ENCODE measurements around the gene A4GNT.

The A4GNT gene

GRCh38 chr3:138140940-138141339, 8.8 kb upstream of the A4GNT start:
- H3F3A ChIP-seq (ENCODE audit: insufficient read depth): no peaks in the 10 kb centered on the region
- H3K27ac ChIP-seq (ENCODE audit: low read depth, low read length): no peak overlapping the region

GRCh38 chr3:138139691-138140090, 7.5 kb upstream of the A4GNT start:
- Histone ChIP-seq H3K4me2 (ENCODE audit: low read depth, low read length, poor library complexity, severe bottlenecking) (no peak overlapping the region), H3F3A (ENCODE audit: insufficient read depth) (no peaks in the 10 kb centered on the region), H3K27ac (ENCODE audit: low read depth, low read length) (no peak overlapping the region), H4K20me1 (ENCODE audit: low read depth, low read length) (no peaks in the 10 kb centered on the region), H3K9me3 (ENCODE audit: insufficient read depth, low read length) (no peaks in the 10 kb centered on the region), H3K27me3 (ENCODE audit: low read length) (no peaks in the 10 kb centered on the region), H3K36me3 (ENCODE audit: low read length) (no peaks in the 10 kb centered on the region), H3K79me2 (ENCODE audit: insufficient read depth, low read length) (no peaks in the 10 kb centered on the region), H3K9ac (ENCODE audit: low read length) (no peak overlapping the region), H3K4me3 (ENCODE audit: insufficient read depth, low read length, poor library complexity, severe bottlenecking) (no peak overlapping the region), H2AFZ (ENCODE audit: low read depth, low read length, severe bottlenecking) (no peak overlapping the region), H3K9me2 (replicated peaks; ENCODE audit: insufficient read depth, low read length) (no peaks in the 10 kb centered on the region; the same call in 1 of the 2 replicates)
- no peak for TF ChIP-seq CTCF (IDR thresholded peaks at IDR 0.05; ENCODE audit: insufficient read depth, low read length, poor library complexity, severe bottlenecking)
- TF ChIP-seq EZH2phosphoT487 (conservative IDR thresholded peaks at IDR 0.05; ENCODE audit: low read length): no peak

More at GRCh38 chr3:138140940-138141339, 8.8 kb upstream of the A4GNT start:
- H3K9me3 ChIP-seq (ENCODE audit: insufficient read depth, low read length): no peaks in the 10 kb centered on the region
- H2AFZ ChIP-seq (ENCODE audit: low read depth, low read length, severe bottlenecking): no peak overlapping the region
- TF ChIP-seq CTCF (IDR thresholded peaks at IDR 0.05; ENCODE audit: insufficient read depth, low read length, poor library complexity, severe bottlenecking) (no peak), EZH2phosphoT487 (conservative IDR thresholded peaks at IDR 0.05; ENCODE audit: low read length) (no peak)
- no peak overlapping the region for H3K4me3 ChIP-seq (ENCODE audit: insufficient read depth, low read length, poor library complexity, severe bottlenecking)
- H3K27me3 ChIP-seq (ENCODE audit: low read length): no peaks in the 10 kb centered on the region
- H4K20me1 ChIP-seq (ENCODE audit: low read depth, low read length): no peaks in the 10 kb centered on the region
- H3K36me3 ChIP-seq (ENCODE audit: low read length): no peaks in the 10 kb centered on the region
- no peak overlapping the region for H3K4me2 ChIP-seq (ENCODE audit: low read depth, low read length, poor library complexity, severe bottlenecking)
- no peaks in the 10 kb centered on the region for H3K79me2 ChIP-seq (ENCODE audit: insufficient read depth, low read length)
- H3K9me2 ChIP-seq (replicated peaks; ENCODE audit: insufficient read depth, low read length): no peaks in the 10 kb centered on the region; the same call in 1 of the 2 replicates
- H3K9ac ChIP-seq (ENCODE audit: low read length): no peak overlapping the region

- Histone ChIP-seq H3K27me3 (ENCODE audit: low read length) (no peaks in the 10 kb centered on the region), H3K9ac (ENCODE audit: low read length) (no peak overlapping the region), H3K9me3 (ENCODE audit: insufficient read depth, low read length) (no peaks in the 10 kb centered on the region), H3K36me3 (ENCODE audit: low read length) (no peaks in the 10 kb centered on the region), H3K79me2 (ENCODE audit: insufficient read depth, low read length) (no peaks in the 10 kb centered on the region), H3K9me2 (replicated peaks; ENCODE audit: insufficient read depth, low read length) (no peaks in the 10 kb centered on the region; the same call in 1 of the 2 replicates), H3K4me3 (ENCODE audit: insufficient read depth, low read length, poor library complexity, severe bottlenecking) (no peak overlapping the region), H3F3A (ENCODE audit: insufficient read depth) (no peaks in the 10 kb centered on the region), H3K27ac (ENCODE audit: low read depth, low read length) (no peak overlapping the region), H4K20me1 (ENCODE audit: low read depth, low read length) (no peaks in the 10 kb centered on the region), H2AFZ (ENCODE audit: low read depth, low read length, severe bottlenecking) (no peak overlapping the region), H3K4me2 (ENCODE audit: low read depth, low read length, poor library complexity, severe bottlenecking) (no peak overlapping the region)
- no peak for TF ChIP-seq CTCF (IDR thresholded peaks at IDR 0.05; ENCODE audit: insufficient read depth, low read length, poor library complexity, severe bottlenecking)
- TF ChIP-seq EZH2phosphoT487 (conservative IDR thresholded peaks at IDR 0.05; ENCODE audit: low read length): no peak
These were observed 5.7 kb upstream of the A4GNT start for GRCh38 chr3:138137861-138138260.
